SK-N-SH (cell line): ENCODE results near the gene ACER3. TPM values are rescaled to one million over a fixed set of nuclear protein-coding genes. Genes with fewer than 3 reads are reported as not detected.

Experiments used
- CTCF ChIA-PET: fragments of 300-600, 350-600 bp; formaldehyde crosslinking; extraction: SDS; loops from one replicate; lab custom pipeline; 2021; lab: Yijun Ruan, JAX
- POLR2A ChIA-PET: fragments of 350-600 bp; sonication (Branson Sonifier 250); formaldehyde crosslinking; extraction: SDS; loops from one replicate; lab custom pipeline; 2020; ENCODE audit warnings: antibody characterized with exemption, inconsistent platforms; lab: Yijun Ruan, JAX
- DNase-seq: peaks from one replicate; pipeline ENCODE4 v3.0.0; 2012
- H2AFZ ChIP-seq: fragments of 200-600 bp; sonication (generic); 2 replicates; pipeline ENCODE4 v1.8.1; 2016; ENCODE audit warnings: antibody characterized with exemption, mild to moderate bottlenecking, low read depth
- H3F3A ChIP-seq: fragments of 200-600 bp; sonication (generic); replicated peaks from 2 replicates; pipeline ENCODE3; 2016; ENCODE audit warnings: antibody characterized with exemption, mild to moderate bottlenecking; ENCODE audit not compliant: insufficient read depth
- H3K27ac ChIP-seq, 2 experiments: fragments of 200-500 bp in 1 of 2; fragments of 200-600 bp in 1 of 2; sonication (Bioruptor generic) in 1 of 2; sonication (generic), shearing (Covaris generic) in 1 of 2; 2 replicates each; pipeline versions ENCODE4 v1.5.1 to v1.6.1; 2014 to 2016; ENCODE audit warnings: low read depth in 2 of 2, inconsistent platforms in 1 of 2, low read length in 1 of 2, mild to moderate bottlenecking in 1 of 2, mixed read lengths in 1 of 2
- H3K27me3 ChIP-seq: fragments of 200-600 bp; sonication (generic), shearing (Covaris generic); 2 replicates; pipeline ENCODE4 v1.6.1; 2016; ENCODE audit warnings: mixed run types; ENCODE audit not compliant: insufficient read depth
- H3K36me3 ChIP-seq, 2 experiments: fragments of 200-500 bp in 1 of 2; fragments of 200-600 bp in 1 of 2; sonication (Bioruptor generic) in 1 of 2; sonication (generic) in 1 of 2; replicated peaks in 1 of 2; 2 replicates each; pipeline versions ENCODE3 to v1.5.1; 2014 to 2016; ENCODE audit warnings: low read length in 1 of 2, mild to moderate bottlenecking in 1 of 2; ENCODE audit not compliant: insufficient read depth in 2 of 2, control insufficient read depth in 1 of 2
- H3K4me1 ChIP-seq, 2 experiments: fragments of 200-500 bp in 1 of 2; fragments of 200-600 bp in 1 of 2; sonication (Bioruptor generic) in 1 of 2; sonication (generic), shearing (Covaris generic) in 1 of 2; 2 replicates each; pipeline versions ENCODE4 v1.5.1 to v1.6.1; 2014 to 2016; ENCODE audit warnings: low read depth in 1 of 2, low read length in 1 of 2, mixed run types in 1 of 2; ENCODE audit not compliant: insufficient read depth in 2 of 2, control insufficient read depth in 1 of 2
- H3K4me2 ChIP-seq: fragments of 200-600 bp; sonication (generic), shearing (Covaris generic); 2 replicates; pipeline ENCODE4 v1.6.1; 2017; ENCODE audit warnings: mixed run types
- H3K4me3 ChIP-seq, 2 experiments: fragments of 200-500 bp in 1 of 2; fragments of 200-600 bp in 1 of 2; sonication (Bioruptor generic) in 1 of 2; sonication (generic), shearing (Covaris generic) in 1 of 2; 2 replicates each; pipeline versions ENCODE4 v1.5.1 to v1.8.1; 2014 to 2016; ENCODE audit warnings: low read depth in 2 of 2, inconsistent platforms in 1 of 2, low read length in 1 of 2, mild to moderate bottlenecking in 1 of 2, mixed read lengths in 1 of 2, moderate library complexity in 1 of 2
- H3K79me2 ChIP-seq: fragments of 200-600 bp; sonication (generic); 2 replicates; pipeline ENCODE4 v1.8.1; 2017; ENCODE audit warnings: mild to moderate bottlenecking; ENCODE audit not compliant: insufficient read depth
- H3K9ac ChIP-seq: fragments of 200-600 bp; sonication (generic); 2 replicates; pipeline ENCODE4 v1.6.1; 2017; ENCODE audit warnings: mixed run types
- H3K9me2 ChIP-seq: fragments of 200-600 bp; sonication (generic); 2 replicates; pipeline ENCODE4 v1.6.1; 2017; ENCODE audit warnings: mixed run types
- H3K9me3 ChIP-seq: fragments of 200-600 bp; sonication (generic); 2 replicates; pipeline ENCODE4 v1.6.1; 2017; ENCODE audit warnings: mixed run types, mild to moderate bottlenecking, moderate library complexity
- H4K20me1 ChIP-seq: fragments of 200-600 bp; sonication (generic); 2 replicates; pipeline ENCODE4 v1.6.1; 2017; ENCODE audit warnings: mild to moderate bottlenecking, mixed run types; ENCODE audit not compliant: insufficient read depth
- CTCF ChIP-seq: fragments of 200-600 bp; sonication (generic); IDR thresholded peaks from 2 replicates; pipeline ENCODE4 v1.6.1; 2017; ENCODE audit warnings: antibody characterized with exemption, mild to moderate bottlenecking, moderate library complexity
- ELF1 ChIP-seq: IDR thresholded peaks from 2 replicates; pipeline ENCODE4 v1.4.0; 2012
- EP300 ChIP-seq, 2 experiments: IDR thresholded peaks; 2 replicates each; pipeline versions ENCODE4 v1.4.0 to v1.6.1; 2012; ENCODE audit warnings: borderline replicate concordance in 1 of 2, low read depth in 1 of 2, low read length in 1 of 2
- EZH2phosphoT487 ChIP-seq: fragments of 200-600 bp; sonication (generic); IDR thresholded peaks from 2 replicates; pipeline ENCODE4 v1.6.1; 2017; ENCODE audit warnings: low read depth, mixed run types, mild to moderate bottlenecking, antibody characterized with exemption, moderate library complexity, borderline replicate concordance
- FOXM1 ChIP-seq: IDR thresholded peaks from 2 replicates; pipeline ENCODE4 v1.4.0; 2012; ENCODE audit warnings: low read depth, mild to moderate bottlenecking
- GABPA ChIP-seq: IDR thresholded peaks from 2 replicates; pipeline ENCODE4 v1.4.0; 2012; ENCODE audit warnings: low read depth, mild to moderate bottlenecking
- GATA2 ChIP-seq: sonication (generic); formaldehyde crosslinking; IDR thresholded peaks from 2 replicates; pipeline ENCODE4 v1.5.0; 2020; ENCODE audit warnings: mild to moderate bottlenecking, missing genetic modification reagents
- JUND ChIP-seq: IDR thresholded peaks from 2 replicates; pipeline ENCODE4 v1.4.0; 2012
- MEF2A ChIP-seq: IDR thresholded peaks from 2 replicates; pipeline ENCODE4 v1.4.0; 2012; ENCODE audit warnings: low read depth, borderline replicate concordance
- NRF1 ChIP-seq: IDR thresholded peaks from 2 replicates; pipeline ENCODE4 v1.6.1; 2012; ENCODE audit warnings: low read depth, mild to moderate bottlenecking, low read length
- RAD21 ChIP-seq: IDR thresholded peaks from 2 replicates; pipeline ENCODE4 v1.6.1; 2012; ENCODE audit warnings: mild to moderate bottlenecking, low read length
- RCOR1 ChIP-seq: fragments of 150-350 bp; IDR thresholded peaks from 2 replicates; pipeline ENCODE4 v1.6.1; 2017; ENCODE audit warnings: antibody characterized with exemption, low read length
- RXRA ChIP-seq: IDR thresholded peaks from 2 replicates; pipeline ENCODE4 v1.4.0; 2012; ENCODE audit warnings: low read depth, mild to moderate bottlenecking, borderline replicate concordance
- SIN3A ChIP-seq: IDR thresholded peaks from 2 replicates; pipeline ENCODE4 v1.6.1; 2012; ENCODE audit warnings: low read depth, mild to moderate bottlenecking, low read length, moderate library complexity, borderline replicate concordance
- SMC3 ChIP-seq: IDR thresholded peaks from 2 replicates; pipeline ENCODE4 v1.6.1; 2012; ENCODE audit warnings: low read depth, low read length, improper control_type of control experiment
- TCF12 ChIP-seq: IDR thresholded peaks from 2 replicates; pipeline ENCODE4 v1.4.0; 2012
- USF2 ChIP-seq: fragments of 150-350 bp; IDR thresholded peaks from 2 replicates; pipeline ENCODE4 v1.6.1; 2017; ENCODE audit warnings: antibody characterized with exemption, low read length, low read depth, borderline replicate concordance
- WGBS: methylation state at CpG from one replicate; pipeline ENCODE4 v1.1.6; 2017; ENCODE audit warnings: low lambda C conversion rate; 5-methylcytosine and 5-hydroxymethylcytosine counted together
- polyA plus RNA-seq, 3 experiments: library from polyadenylated mRNA; depleted of rRNA; stranded (reverse); fragments of >200 nt; gene quantifications; 2 replicates each; pipeline ENCODE4 v1.2.3, GENCODE V29; 2012

The ACER3 gene
- polyA plus RNA-seq, 1 of the 3 experiments (the other 2 are of a cell fraction), result 5.4 TPM

GRCh38 chr11:77053217-77054015 lies 192.7 kb downstream of the ACER3 start:
- Histone ChIP-seq H3K4me3 (no peak overlapping the region), H3K36me3 (no peaks in the 10 kb centered on the region), H2AFZ (no peak overlapping the region), H3K9me3 (no peaks in the 10 kb centered on the region), H3K27ac (no peak overlapping the region), H3F3A (no peaks in the 10 kb centered on the region), H3K9ac (no peak overlapping the region), H3K4me1 (no peaks in the 10 kb centered on the region; a peak in 1 of 4 replicates), H3K4me2 (no peak overlapping the region), H3K27me3 (no peaks in the 10 kb centered on the region), H3K9me2 (no peaks in the 10 kb centered on the region), H3K79me2 (no peaks in the 10 kb centered on the region), H4K20me1 (no peaks in the 10 kb centered on the region)
- TF ChIP-seq ELF1 (no peak), USF2 (no peak), NRF1 (no peak), GABPA (no peak), RCOR1 (no peak), JUND (no peak)
- 74% methylated on average over 12 of the region's 14 CpGs for WGBS
- CTCF ChIA-PET, result interaction anchor here (0.7 to 12.6 kb wide), 5 partner anchors 20 to 74 kb away, joined by 4 to 218 read pairs (median 5); partner anchors contain the start of gene MYO7A
- POLR2A ChIA-PET, result no interaction called here
- no peak for DNase-seq

GRCh38 chr11:77054084-77054483 lies 193.4 kb downstream of the ACER3 start:
- Histone ChIP-seq H3K36me3 (no peaks in the 10 kb centered on the region), H3K9ac (no peak overlapping the region), H3K4me1 (no peaks in the 10 kb centered on the region; a peak in 1 of 4 replicates), H2AFZ (no peak overlapping the region), H3K27ac (no peak overlapping the region), H3K4me3 (no peak overlapping the region), H3K9me2 (no peaks in the 10 kb centered on the region), H3F3A (no peaks in the 10 kb centered on the region), H3K79me2 (no peaks in the 10 kb centered on the region), H3K4me2 (no peak overlapping the region), H3K27me3 (no peaks in the 10 kb centered on the region), H3K9me3 (no peaks in the 10 kb centered on the region), H4K20me1 (no peaks in the 10 kb centered on the region)
- TF ChIP-seq RAD21 (no peak), MEF2A (no peak), FOXM1 (no peak), RXRA (no peak), EP300 (IDR thresholded peaks at IDR 0.05; ENCODE audit: borderline replicate concordance in 1 of 2, low read depth in 1 of 2, low read length in 1 of 2) (no peak), ELF1 (no peak), GATA2 (CRISPR knock-in tag) (no peak), EZH2phosphoT487 (no peak), SIN3A (no peak), SMC3 (no peak), CTCF (no peak), TCF12 (no peak)
- DNase-seq, result no peak
- POLR2A ChIA-PET, result no interaction called here
- WGBS, result no CpG with 5 or more reads among the region's 1 CpG
- CTCF ChIA-PET, result interaction anchor here (1.0 to 12.6 kb wide), 7 partner anchors 9 to 135 kb away, joined by 3 to 218 read pairs (median 4); partner anchors contain the start of gene MYO7A
